ENCODE data around the gene CSRNP3. TPM values are rescaled to one million over a fixed set of nuclear protein-coding genes. Genes with fewer than 3 reads are reported as not detected.

Gene CSRNP3
- total and polyA plus RNA-seq, 10 of the 15 experiments (the other 5 are each of a cell fraction or from before 2014, with no cell fraction given): 0.03 to 5.2 (median 0.11) TPM; not detected in 1

DNA sequence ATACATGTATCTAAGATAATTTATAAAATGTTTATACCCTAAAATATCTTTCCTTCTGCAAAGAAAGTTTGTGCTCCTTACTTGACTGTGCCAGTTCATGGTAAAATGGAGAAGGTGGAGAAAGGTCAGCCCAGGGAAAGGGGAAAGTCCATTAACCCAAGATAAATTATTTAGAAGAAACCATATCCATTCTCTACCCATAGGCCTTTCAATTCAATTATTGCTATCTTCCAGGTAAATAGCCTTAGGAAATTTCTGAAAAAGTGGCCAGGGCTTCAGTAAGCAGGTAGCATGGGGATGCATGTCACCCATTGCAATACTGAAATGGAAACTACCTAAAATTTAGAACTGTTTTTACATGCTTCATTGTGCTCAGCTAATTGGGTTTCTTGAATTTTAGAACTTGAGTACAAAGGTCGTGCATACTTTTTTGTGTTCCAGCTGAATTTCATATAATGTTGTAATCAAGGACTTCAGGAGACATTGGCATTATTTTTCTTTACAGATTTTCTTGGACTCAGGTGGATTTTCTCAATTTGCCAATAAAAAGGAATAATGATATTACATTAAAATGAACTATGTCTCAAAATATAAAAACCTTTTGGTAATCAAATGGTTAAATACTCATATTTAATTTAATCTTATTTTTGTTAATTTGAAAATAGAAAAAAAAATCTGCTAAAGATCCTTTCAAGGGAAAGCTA, 124.9 kb downstream of the CSRNP3 start:
- Histone ChIP-seq H3K4me3 (no peak overlapping the region), H2AFZ (ENCODE audit: control insufficient read depth, low read depth, low read length) (no peak overlapping the region), H3K79me2 (ENCODE audit: control insufficient read depth, insufficient read depth, low read length) (no peaks in the 10 kb centered on the region), H3K9me3 (replicated peaks; ENCODE audit: control insufficient read depth, insufficient read depth, low read length) (peaks cover 3% of the 10 kb centered on the region; the same call in 2 of the 3 replicates), H3K27ac (ENCODE audit: control insufficient read depth, insufficient read depth) (no peak overlapping the region; the same call in 1 of the 2 replicates), H3K27me3 (replicated peaks in 1 of 2; ENCODE audit: control insufficient read depth in 2 of 2, insufficient read depth in 2 of 2, low read length in 1 of 2) (no peaks in the 10 kb centered on the region), H3K9ac (ENCODE audit: control insufficient read depth, insufficient read depth, low read length) (no peak overlapping the region), H3K4me1 (ENCODE audit: control insufficient read depth, insufficient read depth, low read length) (no peaks in the 10 kb centered on the region), H4K20me1 (ENCODE audit: control insufficient read depth, insufficient read depth) (no peaks in the 10 kb centered on the region), H3K4me2 (ENCODE audit: control insufficient read depth, insufficient read depth) (peak overlapping the region; percentile 41), H3K36me3 (ENCODE audit: control insufficient read depth in 2 of 2, insufficient read depth in 2 of 2, low read length in 1 of 2) (no peaks in the 10 kb centered on the region)
- POLR2A ChIA-PET: interaction anchor here (0.6 to 1.4 kb wide), 10 partner anchors 9 to 81 kb away, joined by 3 to 8 read pairs (median 5); no protein-coding TSS in a partner anchor
- CTCF ChIA-PET: interaction anchor here (0.8 to 2.6 kb wide), 7 partner anchors 10 to 280 kb away, joined by 3 to 15 read pairs (median 3); no protein-coding TSS in a partner anchor
- intact Hi-C loops (cut with micrococcal nuclease; ENCODE audit: unreplicated experiment) (no loop called here), in situ Hi-C loops (cut with MboI) (no loop called here)
- RAD21 ChIA-PET (ENCODE audit: unreplicated experiment): interaction anchor here (0.7 to 3.0 kb wide), 16 partner anchors 10 to 280 kb away, joined by 3 to 15 read pairs (median 4); no protein-coding TSS in a partner anchor
- SMC1A ChIA-PET (ENCODE audit: uncharacterized antibody, unreplicated experiment): interaction anchor here (0.6 to 3.3 kb wide), 33 partner anchors 9 to 280 kb away, joined by 3 to 30 read pairs (median 4); no protein-coding TSS in a partner anchor
- WGBS (ENCODE audit: insufficient coverage, insufficient replicate concordance, low lambda C conversion rate, missing lambda C conversion rate): 0% methylated on average over 1 of the region's 1 CpG
- ATAC-seq (peak; percentile 82), FAIRE-seq (no peak), DNase-seq (ENCODE audit: low read depth, low spot score) (peak; percentile 33)
- no TSS peak for BruUV-seq (replicated peaks)
- TF ChIP-seq CBFB (IDR thresholded peaks at IDR 0.05; ENCODE audit: low read depth) (no peak), SMARCA5 (IDR thresholded peaks at IDR 0.05) (no peak), NR2F1 (conservative IDR thresholded peaks at IDR 0.05) (0 out of 2 replicates have a peak, but pooled peaks have one; percentile 45), MTA2 (IDR thresholded peaks at IDR 0.05; ENCODE audit: low read depth) (peak; percentile 94), LARP7 (IDR thresholded peaks at IDR 0.05) (no peak), NFIC (IDR thresholded peaks at IDR 0.05; ENCODE audit: low read depth, low read length) (no peak), IKZF2 (IDR thresholded peaks at IDR 0.05) (peak in 1 of 2 experiments; percentile 4; a peak in 1 of 4 replicates), POU2F2 (IDR thresholded peaks at IDR 0.05; ENCODE audit: borderline replicate concordance, low read depth, low read length) (no peak), RBBP5 (conservative IDR thresholded peaks at IDR 0.05) (no peak), BMI1 (IDR thresholded peaks at IDR 0.05; ENCODE audit: borderline replicate concordance) (0 out of 2 replicates have a peak, but pooled peaks have one; percentile 9), BHLHE40 (IDR thresholded peaks at IDR 0.05; ENCODE audit: borderline replicate concordance in 1 of 2, low read depth in 2 of 2, low read length in 1 of 2) (peak in 1 of 2 experiments; percentile 10; a peak in 1 of 4 replicates), PAX8 (IDR thresholded peaks at IDR 0.05) (no peak), FOXM1 (IDR thresholded peaks at IDR 0.05; ENCODE audit: low read depth, low read length) (no peak), CHD1 (IDR thresholded peaks at IDR 0.05; ENCODE audit: low read depth, low read length) (0 out of 2 replicates have a peak, but pooled peaks have one; percentile 27), EP300 (IDR thresholded peaks at IDR 0.05; ENCODE audit: borderline replicate concordance in 1 of 2, control insufficient read depth in 1 of 2, low read depth in 2 of 2, low read length in 2 of 2) (peak; percentile 6 to 47; a peak in 1 of 4 replicates), ATF7 (IDR thresholded peaks at IDR 0.05; ENCODE audit: low read depth) (peak; percentile 77), CREB1 (IDR thresholded peaks at IDR 0.05; ENCODE audit: low read depth) (no peak)
- TF ChIP-seq, protein P1, sequence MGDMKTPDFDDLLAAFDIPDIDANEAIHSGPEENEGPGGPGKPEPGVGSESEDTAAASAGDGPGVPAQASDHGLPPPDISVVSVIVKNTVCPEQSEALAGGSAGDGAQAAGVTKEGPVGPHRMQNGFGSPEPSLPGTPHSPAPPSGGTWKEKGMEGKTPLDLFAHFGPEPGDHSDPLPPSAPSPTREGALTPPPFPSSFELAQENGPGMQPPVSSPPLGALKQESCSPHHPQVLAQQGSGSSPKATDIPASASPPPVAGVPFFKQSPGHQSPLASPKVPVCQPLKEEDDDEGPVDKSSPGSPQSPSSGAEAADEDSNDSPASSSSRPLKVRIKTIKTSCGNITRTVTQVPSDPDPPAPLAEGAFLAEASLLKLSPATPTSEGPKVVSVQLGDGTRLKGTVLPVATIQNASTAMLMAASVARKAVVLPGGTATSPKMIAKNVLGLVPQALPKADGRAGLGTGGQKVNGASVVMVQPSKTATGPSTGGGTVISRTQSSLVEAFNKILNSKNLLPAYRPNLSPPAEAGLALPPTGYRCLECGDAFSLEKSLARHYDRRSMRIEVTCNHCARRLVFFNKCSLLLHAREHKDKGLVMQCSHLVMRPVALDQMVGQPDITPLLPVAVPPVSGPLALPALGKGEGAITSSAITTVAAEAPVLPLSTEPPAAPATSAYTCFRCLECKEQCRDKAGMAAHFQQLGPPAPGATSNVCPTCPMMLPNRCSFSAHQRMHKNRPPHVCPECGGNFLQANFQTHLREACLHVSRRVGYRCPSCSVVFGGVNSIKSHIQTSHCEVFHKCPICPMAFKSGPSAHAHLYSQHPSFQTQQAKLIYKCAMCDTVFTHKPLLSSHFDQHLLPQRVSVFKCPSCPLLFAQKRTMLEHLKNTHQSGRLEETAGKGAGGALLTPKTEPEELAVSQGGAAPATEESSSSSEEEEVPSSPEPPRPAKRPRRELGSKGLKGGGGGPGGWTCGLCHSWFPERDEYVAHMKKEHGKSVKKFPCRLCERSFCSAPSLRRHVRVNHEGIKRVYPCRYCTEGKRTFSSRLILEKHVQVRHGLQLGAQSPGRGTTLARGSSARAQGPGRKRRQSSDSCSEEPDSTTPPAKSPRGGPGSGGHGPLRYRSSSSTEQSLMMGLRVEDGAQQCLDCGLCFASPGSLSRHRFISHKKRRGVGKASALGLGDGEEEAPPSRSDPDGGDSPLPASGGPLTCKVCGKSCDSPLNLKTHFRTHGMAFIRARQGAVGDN (IDR thresholded peaks at IDR 0.05): peak; percentile 67; the same call in 1 of the 2 replicates
- TF ChIP-seq, protein P2, sequence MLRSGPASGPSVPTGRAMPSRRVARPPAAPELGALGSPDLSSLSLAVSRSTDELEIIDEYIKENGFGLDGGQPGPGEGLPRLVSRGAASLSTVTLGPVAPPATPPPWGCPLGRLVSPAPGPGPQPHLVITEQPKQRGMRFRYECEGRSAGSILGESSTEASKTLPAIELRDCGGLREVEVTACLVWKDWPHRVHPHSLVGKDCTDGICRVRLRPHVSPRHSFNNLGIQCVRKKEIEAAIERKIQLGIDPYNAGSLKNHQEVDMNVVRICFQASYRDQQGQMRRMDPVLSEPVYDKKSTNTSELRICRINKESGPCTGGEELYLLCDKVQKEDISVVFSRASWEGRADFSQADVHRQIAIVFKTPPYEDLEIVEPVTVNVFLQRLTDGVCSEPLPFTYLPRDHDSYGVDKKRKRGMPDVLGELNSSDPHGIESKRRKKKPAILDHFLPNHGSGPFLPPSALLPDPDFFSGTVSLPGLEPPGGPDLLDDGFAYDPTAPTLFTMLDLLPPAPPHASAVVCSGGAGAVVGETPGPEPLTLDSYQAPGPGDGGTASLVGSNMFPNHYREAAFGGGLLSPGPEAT (IDR thresholded peaks at IDR 0.05; ENCODE audit: low read depth): peak; percentile 93

All from GM12878 (cell line).